Ishikawa (cell line): ENCODE results near the gene RNASEH2B.

Experiments
- CEBPB ChIP-seq: IDR thresholded peaks from 2 replicates; pipeline ENCODE4 v1.6.1; 2012
- CREB1 ChIP-seq: IDR thresholded peaks from 2 replicates; pipeline ENCODE4 v1.6.1; 2012; ENCODE audit warnings: low read depth
- EGR1 ChIP-seq: IDR thresholded peaks from 2 replicates; pipeline ENCODE4 v1.6.1; 2012
- EP300 ChIP-seq: IDR thresholded peaks from 2 replicates; pipeline ENCODE4 v1.6.1; 2012; ENCODE audit warnings: borderline replicate concordance
- FOXM1 ChIP-seq: IDR thresholded peaks from 2 replicates; pipeline ENCODE4 v1.6.1; 2012; ENCODE audit warnings: low read depth, borderline replicate concordance
- NFIC ChIP-seq: IDR thresholded peaks from 2 replicates; pipeline ENCODE4 v1.6.1; 2012
- RAD21 ChIP-seq: IDR thresholded peaks from 2 replicates; pipeline ENCODE4 v1.6.1; 2012; ENCODE audit warnings: low read depth
- TAF1 ChIP-seq: IDR thresholded peaks from 2 replicates; pipeline ENCODE4 v1.6.1; 2012; ENCODE audit warnings: low read depth, mild to moderate bottlenecking
- YY1 ChIP-seq: IDR thresholded peaks from 2 replicates; pipeline ENCODE4 v1.6.1; 2012; ENCODE audit warnings: low read depth
- ZBTB7A ChIP-seq: IDR thresholded peaks from 2 replicates; pipeline ENCODE4 v1.6.1; 2012; ENCODE audit warnings: low read depth
- TF ChIP-seq, protein P1 (sequence below): IDR thresholded peaks from 2 replicates; pipeline ENCODE4 v1.6.1; 2012
- TF ChIP-seq, protein P2 (sequence below): IDR thresholded peaks from 2 replicates; pipeline ENCODE4 v1.6.1; 2012; ENCODE audit warnings: low read depth, mild to moderate bottlenecking

DNA sequence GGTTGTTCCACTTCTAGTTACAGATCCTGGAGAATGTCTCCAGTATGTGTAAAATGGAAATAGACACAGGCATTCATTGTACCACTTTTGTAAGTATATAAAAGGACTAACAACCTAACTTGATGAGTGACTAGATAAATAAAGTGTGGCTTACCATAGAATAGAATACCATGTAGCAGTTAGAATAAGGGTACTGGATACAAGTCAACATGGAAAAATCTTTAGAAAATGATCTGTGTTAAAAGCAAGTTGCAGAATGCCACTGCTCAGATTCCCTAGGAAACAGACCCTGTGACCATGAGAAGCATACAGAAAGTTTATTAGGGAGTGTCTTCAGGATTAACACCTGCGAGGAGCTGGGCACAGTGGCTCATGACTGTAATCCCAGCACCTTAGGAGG is 25.9 kb upstream of the RNASEH2B start:
- TF ChIP-seq FOXM1: no peak
- TF ChIP-seq, protein P1, sequence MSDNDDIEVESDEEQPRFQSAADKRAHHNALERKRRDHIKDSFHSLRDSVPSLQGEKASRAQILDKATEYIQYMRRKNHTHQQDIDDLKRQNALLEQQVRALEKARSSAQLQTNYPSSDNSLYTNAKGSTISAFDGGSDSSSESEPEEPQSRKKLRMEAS: no peak
- no peak for TF ChIP-seq EP300
- TF ChIP-seq RAD21: no peak
- TF ChIP-seq TAF1: no peak
- TF ChIP-seq YY1: no peak
- TF ChIP-seq EGR1: no peak
- TF ChIP-seq NFIC: no peak
- TF ChIP-seq CEBPB: no peak
- TF ChIP-seq, protein P2, sequence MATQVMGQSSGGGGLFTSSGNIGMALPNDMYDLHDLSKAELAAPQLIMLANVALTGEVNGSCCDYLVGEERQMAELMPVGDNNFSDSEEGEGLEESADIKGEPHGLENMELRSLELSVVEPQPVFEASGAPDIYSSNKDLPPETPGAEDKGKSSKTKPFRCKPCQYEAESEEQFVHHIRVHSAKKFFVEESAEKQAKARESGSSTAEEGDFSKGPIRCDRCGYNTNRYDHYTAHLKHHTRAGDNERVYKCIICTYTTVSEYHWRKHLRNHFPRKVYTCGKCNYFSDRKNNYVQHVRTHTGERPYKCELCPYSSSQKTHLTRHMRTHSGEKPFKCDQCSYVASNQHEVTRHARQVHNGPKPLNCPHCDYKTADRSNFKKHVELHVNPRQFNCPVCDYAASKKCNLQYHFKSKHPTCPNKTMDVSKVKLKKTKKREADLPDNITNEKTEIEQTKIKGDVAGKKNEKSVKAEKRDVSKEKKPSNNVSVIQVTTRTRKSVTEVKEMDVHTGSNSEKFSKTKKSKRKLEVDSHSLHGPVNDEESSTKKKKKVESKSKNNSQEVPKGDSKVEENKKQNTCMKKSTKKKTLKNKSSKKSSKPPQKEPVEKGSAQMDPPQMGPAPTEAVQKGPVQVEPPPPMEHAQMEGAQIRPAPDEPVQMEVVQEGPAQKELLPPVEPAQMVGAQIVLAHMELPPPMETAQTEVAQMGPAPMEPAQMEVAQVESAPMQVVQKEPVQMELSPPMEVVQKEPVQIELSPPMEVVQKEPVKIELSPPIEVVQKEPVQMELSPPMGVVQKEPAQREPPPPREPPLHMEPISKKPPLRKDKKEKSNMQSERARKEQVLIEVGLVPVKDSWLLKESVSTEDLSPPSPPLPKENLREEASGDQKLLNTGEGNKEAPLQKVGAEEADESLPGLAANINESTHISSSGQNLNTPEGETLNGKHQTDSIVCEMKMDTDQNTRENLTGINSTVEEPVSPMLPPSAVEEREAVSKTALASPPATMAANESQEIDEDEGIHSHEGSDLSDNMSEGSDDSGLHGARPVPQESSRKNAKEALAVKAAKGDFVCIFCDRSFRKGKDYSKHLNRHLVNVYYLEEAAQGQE: no peak
- TF ChIP-seq CREB1: no peak
- no peak for TF ChIP-seq ZBTB7A
